GM18861 (cell line): Measurements from ENCODE around the gene TMEM14B.
"Not testable (repeated sequence)": the region's sequence is repeated elsewhere in the genome, so short reads cannot be mapped to it uniquely, and the experiment has no call there.

ENCODE experiments used
- ATAC-seq: cut with Tn5 transposase; IDR thresholded peaks from one replicate; pipeline ENCODE4 v1.9.1; 2021; ENCODE audit not compliant: unreplicated experiment

The TMEM14B gene

GRCh38 chr6:10747251-10747972, at the start of gene TMEM14B:
Gene TMEM14B, plus strand, starts transcription at chr6:10747805. Its CDS starts 1,441 bp downstream, at chr6:10749246.
- ATAC-seq, result peak; percentile 92

- no peak for ATAC-seq
Measured at GRCh38 chr6:10713962-10714361, 33.6 kb upstream of the TMEM14B start.

GRCh38 chr6:10719296-10719963, 28.2 kb upstream of the TMEM14B start:
- no peak for ATAC-seq

GRCh38 chr6:10719964-10720264, 27.7 kb upstream of the TMEM14B start:
- ATAC-seq, result no peak

- ATAC-seq, result no peak
Measured at GRCh38 chr6:10720265-10720959, 27.2 kb upstream of the TMEM14B start.

GRCh38 chr6:10720960-10721849, 26.4 kb upstream of the TMEM14B start:
- ATAC-seq, result not testable (repeated sequence)

GRCh38 chr6:10721850-10722569, 25.6 kb upstream of the TMEM14B start:
- ATAC-seq, result no peak

GRCh38 chr6:10722570-10722819, 25.1 kb upstream of the TMEM14B start:
- no peak for ATAC-seq

- peak; percentile 98 for ATAC-seq
Measured at GRCh38 chr6:10722820-10723566, 24.6 kb upstream of the TMEM14B start, which contains the start of gene TMEM14C. Gene TMEM14C, plus strand, starts transcription at chr6:10723070. Its CDS starts 1,544 bp downstream, at chr6:10724614.

- no peak for ATAC-seq
Measured at GRCh38 chr6:10723567-10723881, 24.1 kb upstream of the TMEM14B start.

- no peak for ATAC-seq
Measured at GRCh38 chr6:10725044-10725443, 22.6 kb upstream of the TMEM14B start.

GRCh38 chr6:10725716-10726115, 21.9 kb upstream of the TMEM14B start:
- no peak for ATAC-seq

GRCh38 chr6:10730254-10730653, 17.4 kb upstream of the TMEM14B start:
- ATAC-seq, result no peak

- no peak for ATAC-seq
Measured at GRCh38 chr6:10733151-10733715, 14.4 kb upstream of the TMEM14B start.

GRCh38 chr6:10733863-10734262, 13.7 kb upstream of the TMEM14B start:
- ATAC-seq, result no peak

- ATAC-seq, result no peak
Measured at GRCh38 chr6:10736731-10737130, 10.9 kb upstream of the TMEM14B start.

- ATAC-seq, result no peak
Measured at GRCh38 chr6:10740061-10740460, 7.5 kb upstream of the TMEM14B start.

GRCh38 chr6:10741643-10742042, 6.0 kb upstream of the TMEM14B start:
- ATAC-seq, result not testable (repeated sequence)

GRCh38 chr6:10742251-10742650, 5.4 kb upstream of the TMEM14B start:
- ATAC-seq, result no peak

GRCh38 chr6:10743515-10743914, 4.1 kb upstream of the TMEM14B start:
- no peak for ATAC-seq
